Panc1 (cell line): ENCODE results near the gene ACCSL. TPM values are rescaled to one million over a fixed set of nuclear protein-coding genes. Genes with fewer than 3 reads are reported as not detected.

ENCODE experiments used
- ATAC-seq: fragments of 200-7000 bp; cut with Tn5 transposase; 2 replicates; pipeline ENCODE4 v1.9.1; 2020; ENCODE audit warnings: mild to moderate bottlenecking, moderate library complexity
- BruUV-seq: library from RNA; stranded (reverse); fragments of 400-500 nt; replicated peaks from 2 replicates; lab custom pipeline; 2021; lab: Mats Ljungman, UMichigan
- CTCF ChIA-PET: fragments of 300-600 bp; sonication (Branson Sonifier 250); formaldehyde crosslinking; loops from one replicate; lab custom pipeline; 2022; ENCODE audit warnings: antibody characterized with exemption; lab: Charles Lee
- POLR2A ChIA-PET: fragments of 300-600 bp; sonication (Branson Sonifier 250); formaldehyde crosslinking; loops from one replicate; lab custom pipeline; 2022; ENCODE audit warnings: antibody characterized with exemption; lab: Charles Lee
- DNase-seq: peaks from one replicate; pipeline ENCODE4 v3.0.0-alpha.2; 2010; ENCODE audit warnings: low read depth, low spot score
- H3K27ac ChIP-seq: 2 replicates; pipeline ENCODE4 v1.5.1; 2011; ENCODE audit warnings: mild to moderate bottlenecking, low read length, inconsistent platforms
- H3K27me3 ChIP-seq: fragments of 200-500 bp; sonication (Bioruptor generic); 2 replicates; pipeline ENCODE4 v1.6.0; 2014; ENCODE audit warnings: low read length, inconsistent platforms; ENCODE audit not compliant: control insufficient read depth, insufficient read depth
- H3K36me3 ChIP-seq: fragments of 200-500 bp; sonication (Bioruptor generic); 2 replicates; pipeline ENCODE4 v1.5.1; 2014; ENCODE audit warnings: inconsistent platforms, mild to moderate bottlenecking, low read length, moderate library complexity; ENCODE audit not compliant: control insufficient read depth, insufficient read depth
- H3K4me1 ChIP-seq: 2 replicates; pipeline ENCODE4 v1.5.1; 2011; ENCODE audit warnings: inconsistent platforms, mild to moderate bottlenecking, low read length, moderate library complexity; ENCODE audit not compliant: control insufficient read depth, insufficient read depth
- H3K4me3 ChIP-seq, 2 experiments: 2 replicates each; pipeline ENCODE4 v1.5.1; 2011 to 2012; ENCODE audit warnings: low read depth in 2 of 2, low read length in 2 of 2, mild to moderate bottlenecking in 2 of 2, inconsistent platforms in 1 of 2, moderate library complexity in 1 of 2
- H3K9me3 ChIP-seq: fragments of 200-500 bp; sonication (Bioruptor generic); 2 replicates; pipeline ENCODE4 v1.5.1; 2014; ENCODE audit warnings: low read depth, mild to moderate bottlenecking, inconsistent platforms, low read length, moderate library complexity; ENCODE audit not compliant: control insufficient read depth, insufficient read depth
- POLR2AphosphoS5 ChIP-seq: IDR thresholded peaks from 2 replicates; pipeline ENCODE4 v1.6.1; 2012; ENCODE audit warnings: mild to moderate bottlenecking, low read depth, low read length, moderate library complexity
- SIN3A ChIP-seq: IDR thresholded peaks from 2 replicates; pipeline ENCODE4 v1.6.1; 2012; ENCODE audit warnings: low read depth, mild to moderate bottlenecking, low read length, moderate library complexity, borderline replicate concordance; ENCODE audit not compliant: insufficient read depth
- TCF7L2 ChIP-seq: IDR thresholded peaks from 2 replicates; pipeline ENCODE4 v1.6.1; 2011; ENCODE audit warnings: mild to moderate bottlenecking, low read depth, low read length, inconsistent platforms
- in situ Hi-C: cut with HindIII; loops from 2 replicates; pipeline ENCODE4 v1.10.0; 2016; ENCODE audit warnings: low sequenced_read_pairs, low pct_unique_long_range_greater_than_20kb
- intact Hi-C: fragments of 100-400 bp; cut with micrococcal nuclease; formaldehyde crosslinking; loops from one replicate; pipeline ENCODE4 v1.10.0; 2022; ENCODE audit not compliant: unreplicated experiment
- total RNA-seq: library from RNA; stranded (reverse); gene quantifications from one replicate; pipeline ENCODE4 v1.2.1, GENCODE V29; 2021; ENCODE audit not compliant: unreplicated experiment
- TF ChIP-seq, protein P1 (sequence below), 2 experiments: IDR thresholded peaks; 2 replicates each; pipeline ENCODE4 v1.6.1; 2011 to 2012; ENCODE audit warnings: low read depth in 2 of 2, control low read depth in 1 of 2, low read length in 1 of 2, mild to moderate bottlenecking in 1 of 2, moderate library complexity in 1 of 2; ENCODE audit not compliant: insufficient read depth in 1 of 2
- TF ChIP-seq, protein P2 (sequence below): fragments of 450-650 bp; IDR thresholded peaks from 2 replicates; pipeline ENCODE4 v1.5.1; 2017; ENCODE audit warnings: mild to moderate bottlenecking

ACCSL gene
- total RNA-seq, 1 experiment from 2014 or later, result not detected

DNA sequence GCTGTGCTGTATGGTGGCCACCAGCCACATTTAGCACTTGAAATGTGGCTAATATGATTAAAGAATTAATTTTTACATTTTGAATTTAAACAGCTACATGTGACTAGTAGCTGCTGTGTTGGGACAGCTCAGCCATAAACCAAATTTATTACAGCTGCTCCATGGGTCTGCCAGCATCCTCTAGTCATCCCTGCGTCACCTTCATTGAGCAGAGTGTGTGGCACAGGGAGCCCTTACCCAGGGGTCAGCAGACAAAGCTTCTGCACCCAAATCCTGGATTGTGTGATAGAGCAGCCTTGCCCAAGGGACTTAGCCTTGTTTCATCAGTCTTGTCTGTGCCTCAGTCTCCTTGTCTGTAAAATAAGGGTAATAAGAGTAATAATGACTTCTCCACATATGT is 19.4 kb upstream of the ACCSL start:
- TF ChIP-seq TCF7L2 (no peak), SIN3A (no peak)
- TF ChIP-seq, protein P1, sequence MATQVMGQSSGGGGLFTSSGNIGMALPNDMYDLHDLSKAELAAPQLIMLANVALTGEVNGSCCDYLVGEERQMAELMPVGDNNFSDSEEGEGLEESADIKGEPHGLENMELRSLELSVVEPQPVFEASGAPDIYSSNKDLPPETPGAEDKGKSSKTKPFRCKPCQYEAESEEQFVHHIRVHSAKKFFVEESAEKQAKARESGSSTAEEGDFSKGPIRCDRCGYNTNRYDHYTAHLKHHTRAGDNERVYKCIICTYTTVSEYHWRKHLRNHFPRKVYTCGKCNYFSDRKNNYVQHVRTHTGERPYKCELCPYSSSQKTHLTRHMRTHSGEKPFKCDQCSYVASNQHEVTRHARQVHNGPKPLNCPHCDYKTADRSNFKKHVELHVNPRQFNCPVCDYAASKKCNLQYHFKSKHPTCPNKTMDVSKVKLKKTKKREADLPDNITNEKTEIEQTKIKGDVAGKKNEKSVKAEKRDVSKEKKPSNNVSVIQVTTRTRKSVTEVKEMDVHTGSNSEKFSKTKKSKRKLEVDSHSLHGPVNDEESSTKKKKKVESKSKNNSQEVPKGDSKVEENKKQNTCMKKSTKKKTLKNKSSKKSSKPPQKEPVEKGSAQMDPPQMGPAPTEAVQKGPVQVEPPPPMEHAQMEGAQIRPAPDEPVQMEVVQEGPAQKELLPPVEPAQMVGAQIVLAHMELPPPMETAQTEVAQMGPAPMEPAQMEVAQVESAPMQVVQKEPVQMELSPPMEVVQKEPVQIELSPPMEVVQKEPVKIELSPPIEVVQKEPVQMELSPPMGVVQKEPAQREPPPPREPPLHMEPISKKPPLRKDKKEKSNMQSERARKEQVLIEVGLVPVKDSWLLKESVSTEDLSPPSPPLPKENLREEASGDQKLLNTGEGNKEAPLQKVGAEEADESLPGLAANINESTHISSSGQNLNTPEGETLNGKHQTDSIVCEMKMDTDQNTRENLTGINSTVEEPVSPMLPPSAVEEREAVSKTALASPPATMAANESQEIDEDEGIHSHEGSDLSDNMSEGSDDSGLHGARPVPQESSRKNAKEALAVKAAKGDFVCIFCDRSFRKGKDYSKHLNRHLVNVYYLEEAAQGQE (IDR thresholded peaks at IDR 0.05; ENCODE audit: insufficient read depth in 1 of 2, low read depth in 2 of 2, low read length in 1 of 2), result no peak
- ATAC-seq (no peak), DNase-seq (no peak)
- CTCF ChIA-PET, result no interaction called here
- Histone ChIP-seq H3K27ac (no peak overlapping the region), H3K27me3 (no peaks in the 10 kb centered on the region), H3K9me3 (peaks cover 7% of the 10 kb centered on the region), H3K4me1 (no peaks in the 10 kb centered on the region), H3K36me3 (no peaks in the 10 kb centered on the region), H3K4me3 (no peak overlapping the region)
- intact Hi-C loops, result no loop called here
- in situ Hi-C loops, result no loop called here
- no TSS peak for BruUV-seq
- POLR2A ChIA-PET, result no interaction called here

DNA sequence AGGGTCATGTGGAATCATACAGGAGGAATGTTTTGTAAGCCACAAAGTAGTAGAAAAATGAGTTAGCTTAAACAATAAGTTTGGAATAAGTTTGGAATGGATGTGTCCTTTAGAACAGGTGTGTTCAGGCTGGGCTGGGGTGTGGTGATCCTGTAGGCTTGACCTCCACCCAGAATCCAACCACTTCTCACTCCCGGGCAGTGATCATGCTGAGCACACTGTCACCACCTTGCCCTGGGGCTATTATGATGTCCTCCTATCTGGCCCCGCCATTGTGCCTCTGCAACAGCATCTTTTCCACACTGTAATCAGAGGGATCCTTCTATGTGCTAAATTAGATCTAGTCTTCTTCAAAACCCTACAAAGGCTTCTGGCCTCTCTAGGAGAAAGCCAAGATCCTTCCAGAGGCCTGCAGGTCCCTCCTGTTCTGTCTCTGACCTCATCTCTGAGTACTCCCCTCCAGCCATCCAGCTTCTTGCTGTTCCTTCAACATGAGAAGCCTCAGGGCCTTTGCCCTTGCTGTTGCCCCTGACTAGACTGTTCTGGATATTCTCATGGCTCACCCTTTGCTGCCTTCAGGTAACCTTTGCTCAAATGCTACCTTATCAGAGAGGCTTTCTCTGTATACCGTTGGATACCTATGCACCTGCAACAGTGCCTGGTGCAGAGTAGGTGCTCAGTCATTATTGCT is 18.8 kb upstream of the ACCSL start:
- no peaks in the 10 kb centered on the region for H3K4me1 ChIP-seq
- in situ Hi-C loops, result no loop called here
- POLR2A ChIA-PET, result no interaction called here

More for the DNA sequence above, 18.8 kb upstream of the ACCSL start:
- no peak overlapping the region for H3K4me3 ChIP-seq
- TF ChIP-seq, protein P2, sequence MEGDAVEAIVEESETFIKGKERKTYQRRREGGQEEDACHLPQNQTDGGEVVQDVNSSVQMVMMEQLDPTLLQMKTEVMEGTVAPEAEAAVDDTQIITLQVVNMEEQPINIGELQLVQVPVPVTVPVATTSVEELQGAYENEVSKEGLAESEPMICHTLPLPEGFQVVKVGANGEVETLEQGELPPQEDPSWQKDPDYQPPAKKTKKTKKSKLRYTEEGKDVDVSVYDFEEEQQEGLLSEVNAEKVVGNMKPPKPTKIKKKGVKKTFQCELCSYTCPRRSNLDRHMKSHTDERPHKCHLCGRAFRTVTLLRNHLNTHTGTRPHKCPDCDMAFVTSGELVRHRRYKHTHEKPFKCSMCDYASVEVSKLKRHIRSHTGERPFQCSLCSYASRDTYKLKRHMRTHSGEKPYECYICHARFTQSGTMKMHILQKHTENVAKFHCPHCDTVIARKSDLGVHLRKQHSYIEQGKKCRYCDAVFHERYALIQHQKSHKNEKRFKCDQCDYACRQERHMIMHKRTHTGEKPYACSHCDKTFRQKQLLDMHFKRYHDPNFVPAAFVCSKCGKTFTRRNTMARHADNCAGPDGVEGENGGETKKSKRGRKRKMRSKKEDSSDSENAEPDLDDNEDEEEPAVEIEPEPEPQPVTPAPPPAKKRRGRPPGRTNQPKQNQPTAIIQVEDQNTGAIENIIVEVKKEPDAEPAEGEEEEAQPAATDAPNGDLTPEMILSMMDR, result no peak
- TF ChIP-seq SIN3A (no peak), POLR2AphosphoS5 (no peak), TCF7L2 (no peak)
- TF ChIP-seq, protein P1 (IDR thresholded peaks at IDR 0.05; ENCODE audit: insufficient read depth in 1 of 2, low read depth in 2 of 2, low read length in 1 of 2), result no peak
- no peak overlapping the region for H3K27ac ChIP-seq
- CTCF ChIA-PET, result no interaction called here
- ATAC-seq (no peak), DNase-seq (no peak)
- no peaks in the 10 kb centered on the region for H3K27me3 ChIP-seq
- H3K9me3 ChIP-seq, result peaks cover 7% of the 10 kb centered on the region
- no TSS peak for BruUV-seq
- H3K36me3 ChIP-seq, result no peaks in the 10 kb centered on the region
- intact Hi-C loops, result no loop called here
